ENCODE measurements around the gene SLC17A6.

The SLC17A6 gene

GRCh38 chr11:22390283-22390655 lies 52.1 kb downstream of the SLC17A6 start:
- no peak for DNase-seq

GRCh38 chr11:22392561-22392960 lies 54.4 kb downstream of the SLC17A6 start:
- no peak for DNase-seq

- no peak for DNase-seq
Observed at GRCh38 chr11:22405377-22405776, 67.2 kb downstream of the SLC17A6 start.

DNA sequence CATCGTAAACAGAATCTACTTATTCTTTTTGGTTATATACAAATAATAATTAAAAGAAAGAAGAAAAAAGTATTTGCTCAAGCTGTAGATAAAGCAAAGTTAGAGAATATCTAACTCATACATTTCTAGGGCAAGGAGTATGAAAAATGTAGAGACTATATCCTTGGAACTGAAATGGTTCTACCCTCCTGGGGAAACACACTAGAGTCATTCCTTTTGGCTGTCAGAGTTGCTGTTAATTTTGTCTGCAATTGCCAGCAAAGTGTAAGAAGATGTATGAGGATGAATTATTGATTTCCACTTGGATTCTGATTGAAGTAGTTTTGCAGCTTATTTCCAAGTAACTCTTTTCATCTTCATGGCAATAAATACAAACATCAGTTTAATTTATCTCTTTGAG lies 69.1 kb downstream of the SLC17A6 start:
- DNase-seq, result no peak

GRCh38 chr11:22407921-22408320 lies 69.7 kb downstream of the SLC17A6 start:
- no peak for DNase-seq

- no peak for DNase-seq
Observed at GRCh38 chr11:22415476-22415875, 77.3 kb downstream of the SLC17A6 start.

DNA sequence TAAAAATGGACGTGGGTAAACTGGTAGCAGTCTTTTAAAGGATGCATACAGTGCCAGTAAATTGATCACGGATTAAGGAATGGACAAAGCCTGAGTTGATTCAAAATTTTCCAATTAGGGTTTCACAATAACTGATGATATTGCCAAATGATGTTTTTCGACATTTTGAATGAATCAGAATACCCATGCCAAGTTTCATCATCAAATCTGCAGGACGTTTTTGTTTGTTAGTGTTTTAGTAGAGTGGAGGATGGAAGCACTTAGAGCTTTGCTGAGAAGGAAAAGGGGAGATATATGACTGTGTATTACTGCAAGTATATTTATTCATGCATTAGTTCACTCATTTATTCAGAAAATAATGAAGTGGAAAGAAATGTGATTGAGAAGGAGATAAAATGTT lies 78.3 kb downstream of the SLC17A6 start:
- no peak for DNase-seq

DNA sequence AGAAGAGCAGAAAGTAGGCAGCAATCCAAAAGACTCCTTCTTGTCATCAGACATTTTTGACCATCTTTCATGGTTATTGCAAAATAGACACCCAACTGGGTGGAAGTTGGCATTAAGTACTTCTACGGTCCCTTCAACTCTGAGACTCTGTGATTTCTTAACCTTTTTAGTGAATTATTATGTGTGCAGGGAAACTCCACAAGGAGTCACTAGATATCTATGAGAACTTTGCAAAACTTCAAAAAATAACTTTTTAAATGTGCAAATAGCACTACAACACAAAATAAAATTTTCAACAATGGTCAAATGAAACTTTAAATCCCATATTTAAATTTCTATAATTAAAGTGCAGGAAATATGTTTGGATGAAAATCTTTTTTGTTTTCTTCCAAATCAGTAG lies 88.7 kb downstream of the SLC17A6 start:
- no peak for DNase-seq
